ENCODE measurements around the gene DRAM2.

- TF ChIP-seq SPI1 (IDR thresholded peaks at IDR 0.05; ENCODE audit: low read depth, low read length) (no peak), POLR2A (IDR thresholded peaks at IDR 0.05; ENCODE audit: low read depth, low read length) (no peak), TAF1 (IDR thresholded peaks at IDR 0.05; ENCODE audit: low read depth, low read length) (no peak)
Measured at GRCh38 chr1:111145542-111145941, 5.6 kb upstream of the DRAM2 start.
